Stimulated activated CD4-positive, alpha-beta T cell treated with anti-CD3 and anti-CD28 coated beads, Interleukin-2, amount 100 ng/mL, for 4 hours (primary cell): ENCODE measurements around the gene KCNMA1.

Source experiments
- DNase-seq: peaks from one replicate; pipeline ENCODE4 v3.0.0-alpha.2; 2020; ENCODE audit warnings: low read depth

Gene KCNMA1

GRCh38 chr10:77079592-77080300 lies 557.9 kb downstream of the KCNMA1 start:
- DNase-seq, result no peak

DNA sequence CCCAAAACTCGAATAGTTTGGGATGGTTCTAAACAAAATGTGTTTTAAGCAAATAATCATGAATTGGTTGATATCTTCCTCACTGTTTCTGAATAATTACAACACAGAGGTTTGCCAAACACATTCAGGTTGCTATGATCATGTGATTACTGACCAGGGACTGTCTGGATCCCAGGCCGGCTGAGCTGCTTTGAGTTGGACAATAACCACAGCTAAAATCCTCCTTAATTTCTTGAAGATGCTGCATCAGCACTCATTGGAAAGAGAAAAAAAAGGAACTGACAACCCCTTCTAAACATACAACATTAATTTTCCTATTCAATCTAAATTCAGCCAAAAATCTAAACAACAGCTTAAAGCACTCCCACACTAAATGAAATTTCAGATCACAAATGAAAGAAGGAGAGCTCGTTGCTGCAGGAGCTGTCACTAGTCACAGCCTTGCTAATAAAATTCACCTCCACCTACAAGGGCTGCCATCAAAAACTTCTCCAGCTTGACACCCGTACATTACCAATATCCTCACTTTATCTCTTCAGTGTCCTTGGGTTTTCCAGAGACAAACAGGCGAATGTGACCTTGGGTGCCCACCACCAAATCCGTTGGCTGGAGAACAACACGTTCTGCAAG lies 560.2 kb downstream of the KCNMA1 start:
- no peak for DNase-seq

- no peak for DNase-seq
These were observed 561.7 kb downstream of the KCNMA1 start for GRCh38 chr10:77075926-77076325.

DNA sequence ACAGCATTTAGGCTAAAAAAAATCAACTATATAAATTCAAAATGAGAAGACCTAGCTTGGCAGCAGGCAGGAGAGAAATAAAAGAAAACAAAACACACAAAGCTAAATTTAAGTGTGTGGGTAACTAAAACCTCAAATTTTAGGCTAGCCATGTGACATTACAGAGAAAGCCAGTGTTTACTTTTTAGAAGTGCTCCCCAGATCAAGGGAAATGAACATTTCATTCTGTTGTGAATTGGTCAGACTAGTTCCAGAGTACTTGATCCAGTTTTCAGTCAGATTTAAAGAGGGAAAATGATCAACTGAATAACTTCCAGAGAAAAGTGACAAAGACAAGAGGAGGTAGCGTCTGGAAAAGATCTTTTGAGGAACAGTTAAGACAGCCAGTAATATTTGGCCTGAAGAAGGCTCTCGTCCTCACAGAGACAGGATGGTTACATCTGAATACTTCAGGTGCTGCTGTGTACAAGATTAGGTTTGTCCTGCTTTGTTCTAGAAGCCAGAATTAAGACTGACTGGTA lies 563.4 kb downstream of the KCNMA1 start:
- no peak for DNase-seq

DNA sequence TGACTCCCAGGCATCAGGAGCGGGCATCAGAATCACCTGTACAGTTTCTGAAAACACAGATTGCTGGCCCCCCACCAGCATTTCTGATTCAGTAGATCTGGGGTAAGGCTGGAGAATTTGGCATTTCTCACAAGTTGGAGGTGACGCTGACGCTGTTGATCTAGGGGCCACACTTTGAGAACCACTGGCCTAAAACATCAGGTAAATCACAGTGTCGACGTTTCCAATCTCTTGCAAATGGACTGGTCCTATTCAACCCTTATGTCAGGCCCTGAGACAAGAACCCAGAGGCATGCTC lies 564.0 kb downstream of the KCNMA1 start:
- no peak for DNase-seq

DNA sequence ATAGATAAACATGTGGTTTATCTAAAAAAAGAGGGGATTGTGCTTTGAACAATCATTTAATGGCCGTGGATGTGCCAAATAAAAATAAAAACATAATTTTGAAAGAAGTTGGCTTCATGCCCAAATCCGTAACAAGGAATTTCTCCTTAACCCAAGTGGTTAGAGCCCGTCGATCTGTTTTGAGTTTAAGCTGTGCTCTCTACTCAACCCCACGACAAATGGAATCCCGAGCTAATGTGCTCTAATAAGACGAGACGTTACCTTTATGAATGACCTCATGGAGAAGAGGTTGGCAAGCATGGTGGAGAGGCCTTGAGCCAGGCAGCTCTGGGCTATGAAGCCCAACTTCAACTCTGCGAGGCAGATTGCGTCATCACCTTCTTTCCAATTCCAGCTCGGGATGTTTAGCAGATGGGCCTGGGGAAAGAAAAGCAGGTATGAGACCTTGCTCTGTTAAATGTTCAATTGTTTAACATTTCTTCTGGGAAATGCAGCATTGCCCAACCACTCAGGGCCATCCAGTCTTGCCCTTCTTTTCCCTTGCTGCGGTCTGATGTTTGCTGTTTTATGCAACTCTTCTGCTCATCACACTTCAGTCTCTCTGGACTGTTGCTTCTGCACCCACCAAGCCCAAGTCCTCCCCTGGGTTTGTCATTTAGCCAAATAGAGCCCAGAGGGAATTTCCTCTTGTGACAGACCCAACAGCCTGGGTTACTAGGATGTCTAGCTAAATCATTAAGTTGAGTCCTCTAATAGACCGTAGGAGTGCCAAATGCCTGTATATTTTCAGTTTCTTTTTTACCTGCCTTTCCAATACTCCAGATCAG lies 564.6 kb downstream of the KCNMA1 start:
- no peak for DNase-seq

- DNase-seq, result no peak
These were observed 565.2 kb downstream of the KCNMA1 start for GRCh38 chr10:77072361-77072835.

GRCh38 chr10:77071956-77072355 lies 565.7 kb downstream of the KCNMA1 start:
- DNase-seq, result no peak

GRCh38 chr10:77071001-77071511 lies 566.6 kb downstream of the KCNMA1 start:
- no peak for DNase-seq

GRCh38 chr10:77070346-77070745 lies 567.3 kb downstream of the KCNMA1 start:
- DNase-seq, result no peak

- DNase-seq, result no peak
These were observed 568.6 kb downstream of the KCNMA1 start for GRCh38 chr10:77068969-77069368.

- no peak for DNase-seq
These were observed 569.3 kb downstream of the KCNMA1 start for GRCh38 chr10:77068272-77068671.

GRCh38 chr10:77062381-77062780 lies 575.2 kb downstream of the KCNMA1 start:
- no peak for DNase-seq

- DNase-seq, result no peak
These were observed 576.7 kb downstream of the KCNMA1 start for GRCh38 chr10:77060913-77061312.

GRCh38 chr10:77056650-77057049 lies 581.0 kb downstream of the KCNMA1 start:
- no peak for DNase-seq

DNA sequence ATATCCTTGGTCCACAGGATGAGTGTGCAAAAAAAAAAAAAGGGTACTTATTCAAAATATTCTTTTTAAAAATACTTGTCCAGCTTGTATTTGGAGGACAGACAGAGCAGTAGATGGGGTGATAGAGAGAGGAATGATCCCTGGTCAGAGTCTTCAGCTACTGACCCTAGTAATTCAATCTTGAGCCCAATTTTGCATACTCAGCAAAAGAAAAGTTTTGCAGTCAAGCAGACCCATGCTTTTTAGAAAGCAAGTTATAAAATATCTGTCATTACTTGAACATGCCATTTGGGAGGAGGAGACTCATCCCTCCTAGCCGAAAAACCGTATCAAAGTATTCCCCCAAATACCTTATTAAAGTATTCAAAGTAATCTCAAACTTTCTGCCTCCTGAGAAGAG lies 585.0 kb downstream of the KCNMA1 start:
- DNase-seq, result no peak

- DNase-seq, result no peak
These were observed 585.8 kb downstream of the KCNMA1 start for GRCh38 chr10:77051837-77052236.

DNA sequence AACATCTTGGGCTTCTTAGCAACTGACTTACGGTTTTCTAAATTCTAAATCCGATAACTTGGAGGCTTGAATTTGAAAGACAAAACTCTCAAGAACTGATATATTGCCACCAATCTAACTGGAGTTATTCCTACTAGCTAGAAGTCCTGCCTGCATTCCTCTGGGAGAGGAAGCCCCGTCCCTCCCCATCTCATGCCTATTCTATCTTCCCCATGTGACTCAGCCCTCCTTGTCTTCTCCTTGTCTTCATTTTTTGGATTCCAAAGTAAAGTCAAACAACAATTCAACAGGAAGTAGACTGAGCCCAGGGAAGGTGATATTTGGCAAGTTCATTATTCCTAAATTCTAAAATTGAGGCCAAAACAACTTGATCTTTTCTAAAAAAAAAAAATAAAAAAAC lies 587.7 kb downstream of the KCNMA1 start:
- no peak for DNase-seq

- no peak for DNase-seq
These were observed 588.5 kb downstream of the KCNMA1 start for GRCh38 chr10:77049146-77049545.

DNA sequence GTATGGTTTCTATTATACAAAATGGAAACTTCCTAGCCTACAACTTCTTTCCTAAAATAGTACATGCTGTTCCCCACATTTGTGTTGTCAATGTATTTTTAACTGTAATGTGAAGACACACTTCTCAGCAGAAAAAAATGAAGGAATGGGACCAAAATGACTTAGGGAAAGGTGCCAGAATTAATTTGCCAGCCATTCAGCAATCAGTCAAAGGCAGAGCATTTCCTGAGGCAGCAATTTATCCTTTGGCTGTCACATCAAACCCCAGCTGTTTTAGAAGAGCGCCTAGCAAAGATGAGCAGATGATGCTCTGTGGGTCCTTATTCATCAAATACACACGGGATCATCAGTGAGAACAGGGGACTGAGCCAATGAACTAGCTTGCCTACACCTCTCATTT lies 592.5 kb downstream of the KCNMA1 start:
- DNase-seq, result no peak

- DNase-seq, result no peak
These were observed 594.2 kb downstream of the KCNMA1 start for GRCh38 chr10:77043420-77043763.

DNA sequence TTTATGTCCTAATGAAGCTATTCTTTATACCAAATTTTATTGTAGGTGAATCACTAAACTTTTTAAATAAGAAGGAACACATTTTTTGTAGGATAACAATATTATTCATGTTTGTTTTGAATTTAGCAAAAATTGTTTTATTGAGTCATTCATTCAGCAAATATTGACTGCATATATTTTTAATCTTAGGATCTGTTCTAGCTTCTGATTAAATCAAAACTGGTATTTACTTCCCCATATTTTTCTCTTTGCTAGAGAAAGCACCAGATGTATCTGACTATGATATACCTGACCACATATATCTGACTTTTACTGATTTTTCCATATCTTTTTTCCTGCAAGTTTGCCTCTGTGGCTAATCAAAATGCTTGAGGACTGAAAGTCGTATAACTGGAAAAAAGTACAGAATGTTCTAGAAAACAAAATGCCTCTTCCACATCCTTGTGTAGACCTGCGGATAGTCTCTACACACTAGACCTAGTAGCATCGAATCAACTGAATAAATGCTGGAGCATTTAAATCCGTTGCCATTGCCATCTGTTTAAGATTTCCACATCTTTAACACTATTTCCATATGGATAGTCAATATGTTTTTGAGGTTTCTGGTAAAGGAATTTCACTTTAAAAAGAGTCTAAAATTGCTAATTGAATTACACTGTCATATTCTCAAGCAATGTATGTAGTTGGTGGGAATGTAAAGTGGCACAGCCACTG lies 594.7 kb downstream of the KCNMA1 start:
- no peak for DNase-seq
